ENCODE results near the gene RBM33.

- TF ChIP-seq, protein P1, sequence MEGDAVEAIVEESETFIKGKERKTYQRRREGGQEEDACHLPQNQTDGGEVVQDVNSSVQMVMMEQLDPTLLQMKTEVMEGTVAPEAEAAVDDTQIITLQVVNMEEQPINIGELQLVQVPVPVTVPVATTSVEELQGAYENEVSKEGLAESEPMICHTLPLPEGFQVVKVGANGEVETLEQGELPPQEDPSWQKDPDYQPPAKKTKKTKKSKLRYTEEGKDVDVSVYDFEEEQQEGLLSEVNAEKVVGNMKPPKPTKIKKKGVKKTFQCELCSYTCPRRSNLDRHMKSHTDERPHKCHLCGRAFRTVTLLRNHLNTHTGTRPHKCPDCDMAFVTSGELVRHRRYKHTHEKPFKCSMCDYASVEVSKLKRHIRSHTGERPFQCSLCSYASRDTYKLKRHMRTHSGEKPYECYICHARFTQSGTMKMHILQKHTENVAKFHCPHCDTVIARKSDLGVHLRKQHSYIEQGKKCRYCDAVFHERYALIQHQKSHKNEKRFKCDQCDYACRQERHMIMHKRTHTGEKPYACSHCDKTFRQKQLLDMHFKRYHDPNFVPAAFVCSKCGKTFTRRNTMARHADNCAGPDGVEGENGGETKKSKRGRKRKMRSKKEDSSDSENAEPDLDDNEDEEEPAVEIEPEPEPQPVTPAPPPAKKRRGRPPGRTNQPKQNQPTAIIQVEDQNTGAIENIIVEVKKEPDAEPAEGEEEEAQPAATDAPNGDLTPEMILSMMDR (IDR thresholded peaks at IDR 0.05) = no peak
- TF ChIP-seq REST (IDR thresholded peaks at IDR 0.05; ENCODE audit: insufficient read depth in 1 of 2, low read depth in 2 of 2, low read length in 1 of 2) (no peak), POLR2AphosphoS5 (IDR thresholded peaks at IDR 0.05; ENCODE audit: low read depth, low read length) (no peak)
Measured at GRCh38 chr7:155696747-155697146, 52.3 kb downstream of the RBM33 start.
